GM12864 (cell line): Measurements from ENCODE around the gene ANKRD60.

Source experiments
- DNase-seq: peaks from one replicate; pipeline ENCODE4 v3.0.0-alpha.2; 2011; ENCODE audit warnings: low read depth
- H3K4me3 ChIP-seq: 2 replicates; pipeline ENCODE4 v1.5.1; 2011; ENCODE audit warnings: mild to moderate bottlenecking, low read depth, low read length, control low read depth
- CTCF ChIP-seq: IDR thresholded peaks from 2 replicates; pipeline ENCODE4 v1.5.1; 2011; ENCODE audit warnings: low read depth, mild to moderate bottlenecking, moderate library complexity, low read length, control low read depth, inconsistent platforms; ENCODE audit errors: missing control alignments

Gene ANKRD60

GRCh38 chr20:58223358-58223941 is 5.0 kb downstream of the ANKRD60 start:
- DNase-seq: no peak
- TF ChIP-seq CTCF: no peak

GRCh38 chr20:58222446-58222845 is 6.0 kb downstream of the ANKRD60 start:
- no peak for TF ChIP-seq CTCF
- no peak for DNase-seq
- no peak overlapping the region for H3K4me3 ChIP-seq

More at GRCh38 chr20:58223358-58223941, 5.0 kb downstream of the ANKRD60 start:
- H3K4me3 ChIP-seq: no peak overlapping the region

- H3K4me3 ChIP-seq: no peak overlapping the region
- no peak for DNase-seq
- TF ChIP-seq CTCF: no peak
Observed at GRCh38 chr20:58219342-58219700, 9.1 kb downstream of the ANKRD60 start.

GRCh38 chr20:58218665-58219341 is 9.7 kb downstream of the ANKRD60 start:
- no peak for TF ChIP-seq CTCF
- no peak overlapping the region for H3K4me3 ChIP-seq
- DNase-seq: no peak

GRCh38 chr20:58216334-58216733 is 12.1 kb downstream of the ANKRD60 start:
- TF ChIP-seq CTCF: no peak
- H3K4me3 ChIP-seq: no peak overlapping the region
- DNase-seq: no peak

GRCh38 chr20:58215116-58215515 is 13.3 kb downstream of the ANKRD60 start:
- H3K4me3 ChIP-seq: no peak overlapping the region
- no peak for DNase-seq
- TF ChIP-seq CTCF: no peak

- no peak for TF ChIP-seq CTCF
- DNase-seq: no peak
- H3K4me3 ChIP-seq: no peak overlapping the region
Observed at GRCh38 chr20:58214310-58214709, 14.1 kb downstream of the ANKRD60 start.
